Activated CD8-positive, alpha-beta memory T cell treated with anti-CD3 and anti-CD28 coated beads for 1 hour (primary cell): ENCODE results near the gene ABTB2.

Source experiments
- DNase-seq, 2 donors: peaks; one replicate each; pipeline ENCODE4 v3.0.0-alpha.2; 2020; ENCODE audit warnings: low read depth in 1 of 2; ENCODE audit errors: extremely low read depth in 1 of 2

Gene ABTB2

DNA sequence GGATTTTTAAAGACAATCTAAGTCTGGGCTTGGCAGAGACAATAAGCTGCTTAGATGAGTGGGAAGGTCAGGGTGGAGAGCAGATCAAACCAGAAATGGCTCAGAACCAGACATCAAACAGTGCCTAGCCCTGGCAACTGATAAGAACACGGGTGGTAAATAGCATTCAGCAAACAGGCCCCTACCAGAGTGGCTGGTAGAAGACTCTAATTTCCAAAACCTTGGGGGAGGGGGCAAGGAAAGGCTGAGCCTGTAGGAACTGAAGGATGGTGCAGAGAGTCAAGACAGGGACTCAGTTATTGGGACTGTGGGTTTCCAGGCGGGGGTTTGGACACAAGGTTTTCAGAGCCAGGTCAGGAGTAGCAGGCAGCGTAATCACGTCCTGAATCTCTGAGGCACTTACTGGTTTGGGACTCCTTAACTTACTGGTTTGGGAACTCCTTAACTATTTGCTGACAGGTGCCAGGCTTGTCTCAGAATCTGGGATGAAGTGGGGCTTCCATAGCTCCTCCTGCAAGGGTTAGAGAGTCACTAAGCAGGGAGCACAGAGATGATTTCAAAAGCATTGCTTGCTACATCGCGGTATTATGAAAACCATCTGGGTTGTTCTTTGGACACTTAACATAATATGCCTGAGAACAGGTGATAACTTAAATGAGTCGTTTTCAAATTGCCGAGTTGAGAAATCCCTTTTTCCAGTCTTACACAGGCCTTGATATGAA lies 5.7 kb upstream of the ABTB2 start:
- DNase-seq, result no peak

DNA sequence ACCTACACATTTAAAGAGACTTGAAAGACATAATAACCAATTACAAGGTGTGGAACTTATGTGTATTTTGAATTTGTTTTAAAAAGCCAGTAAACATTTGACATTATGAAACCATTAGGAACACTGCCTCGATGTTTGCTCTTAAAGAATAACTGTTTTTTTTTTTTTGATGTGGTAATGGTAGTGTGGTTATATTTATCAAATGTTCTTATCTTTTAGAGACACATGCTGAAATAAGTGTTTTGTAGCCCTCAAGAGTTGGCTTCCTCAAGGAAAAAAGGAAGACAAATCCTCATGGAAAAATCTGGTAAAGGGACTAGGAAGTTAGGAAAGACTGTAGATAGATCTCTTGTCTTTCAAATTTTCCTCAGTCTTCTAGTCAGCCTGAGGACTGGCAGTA lies 2.2 kb upstream of the ABTB2 start:
- DNase-seq, result no peak

DNA sequence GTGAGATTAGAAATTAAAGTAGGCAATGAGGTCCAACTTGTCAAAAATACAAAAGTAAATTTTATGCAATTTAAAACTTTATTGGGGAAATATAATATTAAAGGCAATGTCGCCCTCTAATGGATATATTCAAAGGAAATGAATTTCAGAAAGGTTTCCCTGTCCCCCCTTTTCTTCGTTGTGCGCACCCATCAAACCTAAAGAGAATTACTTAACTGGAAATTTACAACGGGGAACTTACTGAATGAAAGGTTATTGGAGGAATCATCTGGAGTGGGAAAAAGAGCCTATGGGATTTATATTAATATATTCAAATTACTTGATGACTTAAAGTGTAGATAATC lies 1.7 kb upstream of the ABTB2 start:
- DNase-seq, result no peak

GRCh38 chr11:34358728-34359547 lies 1.1 kb upstream of the ABTB2 start:
- peak; percentile 47 to 49 for DNase-seq

DNA sequence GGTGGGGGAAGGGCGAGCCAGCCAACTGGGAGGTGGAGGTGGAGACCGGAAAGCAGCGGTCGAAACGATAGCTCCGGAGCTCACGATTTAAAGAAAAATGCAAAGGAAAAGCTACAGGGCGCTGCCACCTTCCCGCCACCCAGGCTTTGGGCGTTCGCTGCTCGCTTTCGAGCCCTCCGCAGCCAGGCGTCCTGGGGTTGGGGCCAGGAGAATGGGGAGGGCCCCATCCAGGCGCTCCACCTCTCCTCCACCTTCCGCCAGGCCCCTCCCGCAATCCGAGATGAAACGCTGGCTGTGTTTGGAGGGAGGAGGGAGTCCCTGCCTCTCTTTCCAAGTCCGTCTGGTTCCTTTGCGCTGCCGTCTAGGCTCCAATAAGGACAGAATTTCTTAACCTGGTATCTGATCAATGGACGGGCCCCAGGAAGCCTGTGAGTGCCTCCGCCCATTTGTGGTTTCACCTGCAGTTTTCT lies 483 bp upstream of the ABTB2 start:
- DNase-seq, result no peak

DNA sequence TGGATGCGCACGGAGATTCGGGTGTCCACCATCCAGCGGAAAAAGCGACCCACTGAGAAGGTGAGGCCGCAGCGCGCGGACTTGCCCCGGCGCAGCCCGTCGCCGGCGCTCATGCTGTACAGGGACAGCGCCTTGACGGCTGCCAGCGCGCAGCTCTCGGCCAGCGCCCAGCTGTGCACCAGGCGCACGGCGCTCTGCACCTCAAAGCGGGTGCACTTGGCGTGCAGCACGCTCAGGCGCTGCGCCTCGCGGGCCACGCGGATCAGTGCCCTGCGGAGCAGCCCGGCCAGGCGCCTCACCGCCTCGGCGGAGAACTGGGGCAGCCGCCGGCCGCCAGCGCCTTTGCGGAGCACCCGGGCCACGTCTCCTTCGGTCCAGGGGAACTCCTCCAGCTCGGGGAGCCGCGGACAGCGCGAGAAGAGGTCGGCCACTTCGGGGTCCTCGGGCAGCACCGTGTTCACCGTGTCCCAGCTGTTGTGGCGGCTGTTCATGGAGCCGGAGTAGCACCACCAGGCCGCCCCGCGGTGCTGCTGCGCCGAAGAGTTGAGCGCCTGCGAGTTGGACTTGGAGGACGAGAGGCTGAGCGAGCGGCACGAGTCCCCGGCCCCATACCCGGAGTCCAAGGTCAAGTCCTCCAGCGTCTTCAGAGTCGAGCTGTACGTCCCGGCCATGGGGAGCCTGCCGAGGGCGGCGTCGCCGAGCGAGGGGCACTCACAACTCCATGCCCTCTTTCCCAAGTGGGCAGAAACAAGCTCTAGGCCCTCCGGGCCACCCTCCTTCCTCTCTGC lies 703 bp downstream of the ABTB2 start:
- DNase-seq, result peak in 1 of 2 donors; percentile 21

DNA sequence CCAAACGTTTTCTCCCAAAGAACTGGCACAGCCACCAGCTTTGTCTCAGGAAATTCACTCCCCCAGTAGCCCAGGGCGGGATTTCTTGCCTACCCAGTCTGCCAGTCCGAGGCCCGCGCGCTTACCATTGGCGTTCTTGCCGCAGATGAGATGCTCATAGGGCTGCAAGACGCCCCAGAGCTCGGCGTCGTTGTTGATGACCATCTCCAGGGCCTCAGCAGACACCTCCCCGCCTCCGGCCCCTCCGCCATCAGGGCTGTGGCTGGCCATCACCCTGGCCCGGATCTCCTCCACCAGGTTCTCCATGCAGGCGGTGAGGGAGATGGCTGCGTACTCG lies 1.3 kb downstream of the ABTB2 start:
- DNase-seq, result no peak

- no peak for DNase-seq
These were observed 1.7 kb downstream of the ABTB2 start for GRCh38 chr11:34356130-34356529.

DNA sequence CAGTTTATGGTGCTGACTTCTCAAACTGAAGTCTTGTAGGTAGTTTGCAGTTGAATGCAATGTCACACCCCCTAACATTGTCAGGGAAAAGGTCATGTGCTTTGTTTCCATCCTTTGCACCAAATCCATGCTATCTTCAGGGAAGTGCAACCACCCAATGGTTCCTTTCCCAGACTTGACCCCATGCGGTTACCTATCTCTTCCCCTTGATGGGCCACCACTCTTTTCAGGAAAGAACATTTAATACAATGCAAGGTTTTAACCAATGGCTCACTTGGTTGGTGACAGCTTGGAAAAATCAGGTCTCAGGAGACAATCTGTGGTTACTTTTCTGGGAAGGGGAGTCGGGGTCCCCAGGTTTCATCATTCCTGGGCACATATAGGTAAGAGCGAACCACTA lies 2.1 kb downstream of the ABTB2 start:
- no peak for DNase-seq

DNA sequence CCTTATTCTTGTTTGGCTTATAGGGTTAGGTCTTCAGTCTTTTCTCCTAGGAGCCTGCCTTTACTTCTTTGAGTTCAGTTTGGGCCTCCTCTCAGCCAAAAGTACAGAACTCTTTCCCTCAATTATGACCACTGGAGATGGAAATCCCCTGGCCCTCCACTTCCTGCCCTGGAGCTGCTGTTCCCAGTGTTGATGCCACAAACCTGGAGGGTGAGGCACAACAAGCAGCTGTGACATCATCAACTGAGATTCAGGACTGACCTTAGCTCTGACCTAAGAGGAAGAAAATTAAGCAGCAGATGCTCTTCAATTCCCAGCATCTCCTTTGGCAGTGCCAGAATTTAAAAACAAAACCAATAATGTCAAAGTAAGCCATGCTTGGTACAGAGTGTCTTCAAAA lies 3.0 kb downstream of the ABTB2 start:
- no peak for DNase-seq

DNA sequence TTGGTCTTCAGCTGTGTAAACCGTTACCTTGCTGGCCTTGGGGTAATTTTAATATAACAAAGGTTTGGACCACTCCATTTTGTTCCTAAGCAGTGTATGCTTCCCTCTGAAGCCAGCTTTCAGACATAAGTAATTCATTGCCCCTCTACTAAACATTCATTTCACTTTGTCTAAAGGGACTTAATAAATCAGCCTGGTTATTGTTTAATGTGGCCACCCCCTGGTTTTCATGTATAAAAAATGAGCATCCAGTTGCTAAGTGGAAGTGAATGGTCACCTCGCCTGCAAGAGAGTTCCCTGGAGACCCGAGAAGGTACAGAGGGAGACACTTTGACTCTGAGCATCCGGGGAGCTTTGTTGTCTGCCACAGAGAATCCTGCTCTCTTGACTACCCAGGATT lies 3.9 kb downstream of the ABTB2 start:
- no peak for DNase-seq

DNA sequence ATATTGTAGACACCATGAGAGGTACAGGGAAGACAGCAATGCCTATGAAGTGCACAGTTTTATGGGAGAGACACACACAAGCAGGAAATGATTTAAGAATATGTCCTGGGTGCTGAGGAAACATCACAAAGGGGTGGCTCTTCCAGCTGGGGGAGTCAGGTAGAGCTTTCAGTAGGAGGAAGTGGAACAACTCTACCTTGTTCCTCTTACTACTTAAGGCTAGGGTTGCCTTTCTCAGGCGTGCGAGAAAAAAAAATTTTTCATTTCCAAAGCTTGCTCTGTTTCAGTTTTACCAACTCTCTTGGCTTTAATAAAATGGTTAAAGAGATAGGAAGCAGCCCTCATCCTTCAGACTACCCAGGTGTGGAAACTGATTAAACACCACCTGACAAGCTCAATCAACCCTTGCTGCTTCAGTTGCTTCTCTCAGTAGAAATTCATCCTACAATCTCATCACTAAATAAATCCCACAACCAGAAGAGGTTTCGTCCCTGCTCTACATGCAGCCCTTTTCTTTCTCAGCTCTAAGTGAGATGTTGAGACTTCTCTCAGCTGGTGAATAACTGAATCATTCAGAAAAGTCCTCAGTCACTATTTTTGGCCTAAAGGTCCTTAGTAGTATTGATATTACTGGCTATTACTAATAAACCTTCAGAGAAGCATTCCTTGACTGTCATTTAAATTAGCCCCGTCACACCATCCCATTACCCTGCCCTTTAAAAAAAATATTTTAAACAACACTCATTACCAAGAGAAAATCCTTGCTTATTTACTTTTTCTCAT lies 5.9 kb downstream of the ABTB2 start:
- DNase-seq, result no peak

GRCh38 chr11:34351051-34351450 lies 6.8 kb downstream of the ABTB2 start:
- DNase-seq, result no peak

DNA sequence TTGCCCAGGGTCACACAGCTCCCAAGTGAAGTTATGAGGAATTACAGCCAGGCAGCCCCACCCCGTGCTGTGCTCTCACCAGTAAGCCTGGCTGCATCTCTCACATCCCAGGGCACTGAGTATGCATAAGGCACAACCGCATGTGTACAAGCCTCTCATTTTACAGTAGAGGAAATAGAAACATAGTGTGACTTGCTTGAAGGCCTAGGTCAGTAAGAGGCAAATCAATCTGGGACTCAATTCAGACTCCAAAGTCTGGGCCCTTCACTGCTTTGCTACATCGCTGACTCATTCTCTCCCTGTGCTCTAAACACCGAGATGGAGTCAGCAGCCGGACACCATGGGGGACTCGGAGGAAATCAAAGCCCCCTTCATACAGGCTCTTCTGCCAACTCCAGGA lies 7.9 kb downstream of the ABTB2 start:
- no peak for DNase-seq

DNA sequence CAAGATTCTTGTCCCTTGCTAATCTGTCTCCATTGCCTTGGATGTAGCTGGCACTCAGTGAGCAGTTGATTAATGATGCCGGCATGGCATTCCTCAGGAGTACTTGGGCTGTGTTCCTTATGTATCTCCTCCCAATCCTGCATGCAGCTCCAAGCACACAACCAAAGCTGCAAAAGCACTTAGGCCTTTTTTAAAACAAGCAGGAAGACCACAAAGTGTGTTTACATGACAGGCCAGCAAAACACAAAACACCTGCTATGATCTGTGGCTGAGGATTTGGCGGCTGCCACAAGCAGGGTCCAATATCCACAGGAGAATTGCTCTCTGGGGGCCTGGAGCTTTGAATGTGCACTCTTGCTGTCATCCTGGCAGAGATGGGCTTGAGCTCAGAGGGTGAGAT lies 8.9 kb downstream of the ABTB2 start:
- no peak for DNase-seq

GRCh38 chr11:34348096-34348495 lies 9.7 kb downstream of the ABTB2 start:
- DNase-seq, result no peak

DNA sequence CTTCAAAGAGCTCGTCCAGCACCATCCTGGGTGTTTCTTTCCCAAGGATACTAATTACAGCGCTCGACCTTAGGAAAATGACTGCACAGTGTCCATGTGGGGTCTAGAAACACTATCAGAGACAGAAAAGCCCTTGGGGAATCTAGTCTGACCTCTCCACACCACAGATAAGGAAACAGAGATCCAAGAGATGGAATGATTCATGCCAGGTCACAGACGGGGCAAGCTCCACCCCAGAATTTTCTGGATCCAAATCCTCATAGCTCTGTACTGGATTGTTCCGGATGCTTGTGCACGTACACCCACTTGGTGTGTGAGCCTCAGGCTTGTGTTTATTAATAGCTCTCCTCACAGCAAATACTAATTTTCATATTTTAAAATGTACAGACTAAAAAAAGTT lies 11.3 kb downstream of the ABTB2 start:
- DNase-seq, result no peak

GRCh38 chr11:34345991-34346480 lies 11.8 kb downstream of the ABTB2 start:
- DNase-seq, result no peak

GRCh38 chr11:34345540-34345876 lies 12.3 kb downstream of the ABTB2 start:
- DNase-seq, result no peak

- DNase-seq, result no peak
These were observed 12.9 kb downstream of the ABTB2 start for GRCh38 chr11:34344768-34345539.
